H1 (cell line): ENCODE results near the gene ORAI1.

ENCODE experiments used
- BACH1 ChIP-seq: IDR thresholded peaks from 2 replicates; pipeline ENCODE4 v1.6.1; 2012; ENCODE audit warnings: low read length, improper control_type of control experiment
- CREB1 ChIP-seq: IDR thresholded peaks from 2 replicates; pipeline ENCODE4 v1.6.1; 2012; ENCODE audit warnings: inconsistent platforms
- EP300 ChIP-seq, 2 experiments: IDR thresholded peaks; 1 replicate in 1 of 2; 2 replicates in 1 of 2; pipeline ENCODE4 v1.6.1; 2011 to 2012; ENCODE audit warnings: low read depth in 2 of 2, low read length in 2 of 2, mild to moderate bottlenecking in 2 of 2, borderline replicate concordance in 1 of 2, inconsistent platforms in 1 of 2, moderate library complexity in 1 of 2
- EZH2 ChIP-seq: fragments of 200-600 bp; sonication (generic); IDR thresholded peaks from 2 replicates; pipeline ENCODE4 v1.7.1; 2012; ENCODE audit warnings: low read depth, mild to moderate bottlenecking, moderate library complexity, low read length, inconsistent platforms; ENCODE audit not compliant: severe bottlenecking
- HDAC2 ChIP-seq, 2 experiments: fragments of 300-600 bp in 1 of 2; sonication (generic) in 1 of 2; IDR thresholded peaks; 2 replicates each; pipeline ENCODE4 v1.6.1; 2011 to 2012; ENCODE audit warnings: low read depth in 2 of 2, low read length in 2 of 2, mild to moderate bottlenecking in 2 of 2, moderate library complexity in 2 of 2, borderline replicate concordance in 1 of 2, inconsistent platforms in 1 of 2
- JUND ChIP-seq: IDR thresholded peaks from 2 replicates; pipeline ENCODE4 v1.6.1; 2011; ENCODE audit warnings: mild to moderate bottlenecking, improper control_type of control experiment, low read length
- MAFK ChIP-seq: IDR thresholded peaks from 2 replicates; pipeline ENCODE4 v1.6.1; 2012; ENCODE audit warnings: low read depth, mild to moderate bottlenecking, improper control_type of control experiment, low read length
- POLR2A ChIP-seq, 2 experiments: IDR thresholded peaks; 1 replicate in 1 of 2; 2 replicates in 1 of 2; pipeline ENCODE4 v1.6.1; 2011; ENCODE audit warnings: low read depth in 2 of 2, low read length in 2 of 2, mild to moderate bottlenecking in 2 of 2; ENCODE audit errors: control extremely low read depth in 1 of 2
- RAD21 ChIP-seq, 2 experiments: IDR thresholded peaks in 1 of 2; conservative IDR thresholded peaks in 1 of 2; 2 replicates each; pipeline ENCODE4 v1.6.1; 2011; ENCODE audit warnings: low read depth in 2 of 2, low read length in 2 of 2, improper control_type of control experiment in 1 of 2, inconsistent platforms in 1 of 2, mild to moderate bottlenecking in 1 of 2, moderate library complexity in 1 of 2
- SUZ12 ChIP-seq: fragments of 200-600 bp; sonication (generic); IDR thresholded peaks from 2 replicates; pipeline ENCODE4 v1.6.1; 2012; ENCODE audit warnings: mild to moderate bottlenecking, inconsistent platforms, low read length, moderate library complexity, mixed read lengths
- YY1 ChIP-seq: IDR thresholded peaks from 2 replicates; pipeline ENCODE4 v1.6.1; 2011; ENCODE audit warnings: low read depth, mild to moderate bottlenecking, low read length
- TF ChIP-seq, protein P1 (sequence below), 3 experiments: IDR thresholded peaks; 1 replicate in 2 of 3; 2 replicates in 1 of 3; pipeline versions ENCODE4 v1.5.1 to v1.6.1; 2011; ENCODE audit warnings: low read length in 3 of 3, mild to moderate bottlenecking in 3 of 3, inconsistent platforms in 2 of 3, low read depth in 1 of 3, moderate library complexity in 1 of 3; ENCODE audit not compliant: insufficient read depth in 1 of 3; ENCODE audit errors: control extremely low read depth in 1 of 3
- TF ChIP-seq, protein P2 (sequence below): IDR thresholded peaks from 2 replicates; pipeline ENCODE4 v1.6.1; 2011; ENCODE audit warnings: low read depth, mild to moderate bottlenecking, low read length; ENCODE audit not compliant: insufficient read depth
- TF ChIP-seq, protein P3 (sequence below): IDR thresholded peaks from 2 replicates; pipeline ENCODE4 v1.6.1; 2012; ENCODE audit warnings: inconsistent platforms

DNA sequence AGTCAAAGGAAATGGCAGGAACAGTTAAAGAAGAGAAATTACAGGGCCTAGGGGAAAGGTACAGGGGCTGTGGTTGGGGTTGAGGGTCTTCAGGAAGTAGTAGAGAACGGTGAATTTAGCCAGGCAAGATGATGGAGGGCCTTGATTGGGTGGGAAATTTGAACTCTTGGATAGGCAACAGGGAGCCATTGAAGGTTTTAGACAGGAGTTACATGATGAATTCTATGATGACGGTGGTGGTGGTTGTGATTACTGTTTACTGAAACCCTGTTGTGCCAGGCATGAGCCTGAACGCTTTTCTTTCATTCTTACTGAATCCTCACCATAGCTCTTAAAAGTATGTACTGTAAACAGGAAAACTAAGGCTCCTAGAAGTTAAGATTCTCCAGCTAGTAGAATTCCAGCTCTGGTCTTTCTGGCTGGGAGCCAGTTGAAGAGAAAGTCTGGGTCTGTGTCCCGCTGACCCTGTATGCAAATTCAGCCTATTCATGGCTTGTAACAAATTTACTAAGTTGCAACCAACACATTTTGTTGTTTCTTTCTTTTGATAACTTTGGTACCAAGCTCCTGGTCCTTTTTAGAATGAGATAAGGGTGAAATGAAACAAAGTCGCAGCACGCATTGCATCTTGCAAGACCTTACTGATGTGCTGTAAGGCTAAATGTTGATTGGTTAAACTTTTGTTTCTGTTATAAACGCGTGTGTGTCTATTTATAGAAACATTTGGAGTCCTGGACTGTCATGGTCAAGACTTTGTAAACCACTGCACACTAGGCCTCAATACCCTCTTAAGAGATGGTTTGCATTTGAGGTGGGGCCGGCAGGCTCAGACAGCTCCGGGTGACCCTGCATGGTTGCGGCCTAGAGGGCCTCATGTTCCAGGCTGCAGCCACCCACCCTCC, 6.0 kb downstream of the ORAI1 start:
- TF ChIP-seq, protein P1, sequence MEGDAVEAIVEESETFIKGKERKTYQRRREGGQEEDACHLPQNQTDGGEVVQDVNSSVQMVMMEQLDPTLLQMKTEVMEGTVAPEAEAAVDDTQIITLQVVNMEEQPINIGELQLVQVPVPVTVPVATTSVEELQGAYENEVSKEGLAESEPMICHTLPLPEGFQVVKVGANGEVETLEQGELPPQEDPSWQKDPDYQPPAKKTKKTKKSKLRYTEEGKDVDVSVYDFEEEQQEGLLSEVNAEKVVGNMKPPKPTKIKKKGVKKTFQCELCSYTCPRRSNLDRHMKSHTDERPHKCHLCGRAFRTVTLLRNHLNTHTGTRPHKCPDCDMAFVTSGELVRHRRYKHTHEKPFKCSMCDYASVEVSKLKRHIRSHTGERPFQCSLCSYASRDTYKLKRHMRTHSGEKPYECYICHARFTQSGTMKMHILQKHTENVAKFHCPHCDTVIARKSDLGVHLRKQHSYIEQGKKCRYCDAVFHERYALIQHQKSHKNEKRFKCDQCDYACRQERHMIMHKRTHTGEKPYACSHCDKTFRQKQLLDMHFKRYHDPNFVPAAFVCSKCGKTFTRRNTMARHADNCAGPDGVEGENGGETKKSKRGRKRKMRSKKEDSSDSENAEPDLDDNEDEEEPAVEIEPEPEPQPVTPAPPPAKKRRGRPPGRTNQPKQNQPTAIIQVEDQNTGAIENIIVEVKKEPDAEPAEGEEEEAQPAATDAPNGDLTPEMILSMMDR (IDR thresholded peaks at IDR 0.05; ENCODE audit: control extremely low read depth in 1 of 3, insufficient read depth in 1 of 3, low read depth in 1 of 3, low read length in 3 of 3) = no peak
- TF ChIP-seq SUZ12 (no peak), JUND (no peak), RAD21 (IDR thresholded peaks at IDR 0.05 in 1 of 2, conservative IDR thresholded peaks at IDR 0.05 in 1 of 2; ENCODE audit: low read depth in 2 of 2, low read length in 2 of 2) (no peak), MAFK (no peak), HDAC2 (IDR thresholded peaks at IDR 0.05; ENCODE audit: borderline replicate concordance in 1 of 2, low read depth in 2 of 2, low read length in 2 of 2) (no peak), POLR2A (IDR thresholded peaks at IDR 0.05; ENCODE audit: control extremely low read depth in 1 of 2, low read depth in 2 of 2, low read length in 2 of 2) (no peak), YY1 (no peak), CREB1 (no peak), EP300 (IDR thresholded peaks at IDR 0.05; ENCODE audit: borderline replicate concordance in 1 of 2, low read depth in 2 of 2, low read length in 2 of 2) (no peak), BACH1 (no peak), EZH2 (no peak)
- TF ChIP-seq, protein P2, sequence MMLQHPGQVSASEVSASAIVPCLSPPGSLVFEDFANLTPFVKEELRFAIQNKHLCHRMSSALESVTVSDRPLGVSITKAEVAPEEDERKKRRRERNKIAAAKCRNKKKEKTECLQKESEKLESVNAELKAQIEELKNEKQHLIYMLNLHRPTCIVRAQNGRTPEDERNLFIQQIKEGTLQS = no peak
- TF ChIP-seq, protein P3, sequence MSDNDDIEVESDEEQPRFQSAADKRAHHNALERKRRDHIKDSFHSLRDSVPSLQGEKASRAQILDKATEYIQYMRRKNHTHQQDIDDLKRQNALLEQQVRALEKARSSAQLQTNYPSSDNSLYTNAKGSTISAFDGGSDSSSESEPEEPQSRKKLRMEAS = no peak
